Rectal smooth muscle tissue (tissue), 1 donor: ENCODE measurements around the gene NTRK2.

Source experiments
- H3K27ac ChIP-seq: one replicate; pipeline ENCODE4 v1.7.0; 2013; ENCODE audit warnings: low read depth, low read length, inconsistent platforms
- H3K27me3 ChIP-seq: one replicate; pipeline ENCODE4 v1.7.0; 2013; ENCODE audit warnings: low read length; ENCODE audit not compliant: control insufficient read depth, insufficient read depth
- H3K36me3 ChIP-seq: one replicate; pipeline ENCODE4 v1.7.0; 2013; ENCODE audit warnings: low read length; ENCODE audit not compliant: control insufficient read depth, insufficient read depth
- H3K4me1 ChIP-seq: one replicate; pipeline ENCODE4 v1.7.0; 2013; ENCODE audit warnings: low read length; ENCODE audit not compliant: control insufficient read depth, insufficient read depth
- H3K4me3 ChIP-seq: one replicate; pipeline ENCODE4 v1.7.0; 2013; ENCODE audit warnings: low read length
- H3K9ac ChIP-seq: one replicate; pipeline ENCODE4 v1.7.0; 2013; ENCODE audit warnings: low read length

The NTRK2 gene

DNA sequence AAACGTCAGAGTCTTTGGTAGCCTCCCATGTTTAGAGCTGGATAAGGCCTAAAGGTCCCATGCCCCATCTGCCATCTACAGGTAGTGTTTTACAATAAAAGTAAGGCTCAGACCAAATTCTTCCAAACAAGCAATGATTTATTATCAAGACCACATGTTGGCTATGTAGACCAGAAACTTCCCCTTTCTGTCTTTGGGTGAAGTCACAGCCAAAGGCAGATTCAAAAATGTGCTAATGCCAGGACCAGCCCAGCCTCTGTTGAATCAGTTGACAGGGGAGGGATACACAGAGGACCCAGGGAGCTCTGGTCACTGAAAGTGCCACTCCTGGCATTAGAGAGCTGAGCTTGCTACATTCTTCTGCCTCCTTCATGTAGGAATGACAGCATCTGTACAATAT, 360.8 kb downstream of the NTRK2 start:
- no peak overlapping the region for H3K9ac ChIP-seq
- no peaks in the 10 kb centered on the region for H3K4me1 ChIP-seq
- H3K27ac ChIP-seq: no peak overlapping the region
- no peaks in the 10 kb centered on the region for H3K27me3 ChIP-seq
- no peak overlapping the region for H3K4me3 ChIP-seq
- H3K36me3 ChIP-seq: no peaks in the 10 kb centered on the region

GRCh38 chr9:85036496-85036895, 367.0 kb downstream of the NTRK2 start:
- H3K4me3 ChIP-seq: no peak overlapping the region
- H3K9ac ChIP-seq: no peak overlapping the region
- no peaks in the 10 kb centered on the region for H3K27me3 ChIP-seq
- H3K4me1 ChIP-seq: no peaks in the 10 kb centered on the region
- no peaks in the 10 kb centered on the region for H3K36me3 ChIP-seq
- no peak overlapping the region for H3K27ac ChIP-seq

DNA sequence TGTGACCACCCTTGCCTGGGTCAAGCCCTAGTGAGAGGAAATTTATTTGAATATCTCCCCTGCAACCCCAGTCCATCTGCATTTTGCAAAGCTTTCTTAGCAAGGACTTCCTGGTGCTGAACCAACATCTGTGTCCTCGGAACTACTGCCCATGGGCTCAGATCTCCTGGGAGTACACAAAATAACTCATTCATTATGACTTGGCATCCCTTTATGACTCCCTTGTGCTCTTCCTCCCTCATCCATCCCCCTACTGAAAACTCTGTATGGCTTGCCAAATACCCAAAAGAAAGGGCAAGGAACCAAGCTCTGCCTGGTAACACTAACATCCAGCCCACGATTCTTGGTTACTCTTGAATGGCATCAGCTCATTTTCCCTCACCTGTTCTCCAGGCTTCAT, 368.5 kb downstream of the NTRK2 start:
- H3K27ac ChIP-seq: no peak overlapping the region
- no peaks in the 10 kb centered on the region for H3K4me1 ChIP-seq
- no peak overlapping the region for H3K4me3 ChIP-seq
- no peak overlapping the region for H3K9ac ChIP-seq
- no peaks in the 10 kb centered on the region for H3K36me3 ChIP-seq
- no peaks in the 10 kb centered on the region for H3K27me3 ChIP-seq

GRCh38 chr9:85038824-85039608, 369.5 kb downstream of the NTRK2 start:
- Histone ChIP-seq H3K4me1 (no peaks in the 10 kb centered on the region), H3K27ac (no peak overlapping the region), H3K4me3 (no peak overlapping the region), H3K9ac (no peak overlapping the region), H3K36me3 (no peaks in the 10 kb centered on the region), H3K27me3 (no peaks in the 10 kb centered on the region)

DNA sequence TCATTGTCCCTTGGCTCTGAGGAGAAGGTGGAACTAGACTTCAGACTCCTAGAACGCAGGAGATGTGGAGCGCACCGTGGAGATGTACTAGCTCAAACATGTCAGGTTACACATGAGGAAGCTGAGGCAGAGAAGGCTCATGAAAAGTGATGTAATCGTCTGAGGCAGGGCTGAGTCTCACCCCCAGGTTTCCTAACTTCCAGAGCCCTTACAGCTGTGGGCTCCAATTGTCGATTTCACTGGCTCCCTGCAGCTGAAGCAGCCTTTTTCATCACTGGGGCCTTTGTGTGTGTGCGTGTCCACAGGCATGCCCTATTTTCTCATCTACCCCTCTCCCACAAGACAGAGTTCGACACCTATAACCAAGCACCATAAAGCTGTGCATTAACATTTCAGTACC, 370.6 kb downstream of the NTRK2 start:
- H3K9ac ChIP-seq: no peak overlapping the region
- no peak overlapping the region for H3K27ac ChIP-seq
- H3K4me3 ChIP-seq: no peak overlapping the region
- no peaks in the 10 kb centered on the region for H3K36me3 ChIP-seq
- H3K27me3 ChIP-seq: no peaks in the 10 kb centered on the region
- no peaks in the 10 kb centered on the region for H3K4me1 ChIP-seq

- Histone ChIP-seq H3K27me3 (no peaks in the 10 kb centered on the region), H3K36me3 (no peaks in the 10 kb centered on the region), H3K9ac (no peak overlapping the region), H3K4me3 (no peak overlapping the region), H3K4me1 (no peaks in the 10 kb centered on the region), H3K27ac (no peak overlapping the region)
Observed at GRCh38 chr9:85040821-85041465, 371.4 kb downstream of the NTRK2 start.

DNA sequence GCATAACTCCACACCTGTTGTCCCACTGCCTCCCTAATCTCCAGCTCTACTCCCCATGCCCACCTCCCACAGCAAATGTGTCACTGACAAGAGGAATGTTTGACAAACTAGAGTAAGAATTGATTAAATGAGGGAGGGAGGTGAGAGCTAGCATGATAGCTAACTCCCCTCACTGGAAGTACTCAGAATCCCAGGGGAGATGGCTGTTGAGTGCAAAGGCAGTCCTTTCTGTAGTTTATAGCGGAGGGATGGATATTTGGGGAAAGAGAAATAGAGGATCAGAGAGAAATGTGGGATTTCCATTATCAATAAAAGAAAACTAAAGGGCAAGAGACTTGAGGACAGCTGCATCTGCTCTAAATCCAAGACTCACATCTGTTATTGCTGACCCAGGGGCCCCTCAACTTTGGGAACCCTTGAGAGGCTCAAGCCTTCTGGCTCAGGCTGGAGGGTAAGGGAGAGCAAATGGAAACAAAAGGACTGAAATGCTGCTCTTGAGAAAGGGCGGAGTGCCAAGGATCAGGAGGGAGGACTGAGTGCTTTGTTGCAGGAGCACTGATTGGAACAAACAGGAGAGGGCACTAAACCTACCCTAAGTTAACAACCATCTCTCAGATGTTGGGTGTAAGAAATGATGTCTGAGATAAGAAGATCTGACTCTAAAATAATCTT, 372.1 kb downstream of the NTRK2 start:
- no peak overlapping the region for H3K4me3 ChIP-seq
- no peak overlapping the region for H3K27ac ChIP-seq
- no peaks in the 10 kb centered on the region for H3K36me3 ChIP-seq
- H3K27me3 ChIP-seq: no peaks in the 10 kb centered on the region
- H3K9ac ChIP-seq: no peak overlapping the region
- H3K4me1 ChIP-seq: no peaks in the 10 kb centered on the region

- Histone ChIP-seq H3K27me3 (no peaks in the 10 kb centered on the region), H3K27ac (no peak overlapping the region), H3K4me1 (no peaks in the 10 kb centered on the region), H3K36me3 (no peaks in the 10 kb centered on the region), H3K4me3 (no peak overlapping the region), H3K9ac (no peak overlapping the region)
Observed at GRCh38 chr9:85042981-85043647, 373.6 kb downstream of the NTRK2 start.

- Histone ChIP-seq H3K4me3 (no peak overlapping the region), H3K9ac (no peak overlapping the region), H3K27ac (no peak overlapping the region), H3K36me3 (no peaks in the 10 kb centered on the region), H3K4me1 (no peaks in the 10 kb centered on the region), H3K27me3 (no peaks in the 10 kb centered on the region)
Observed at GRCh38 chr9:85045271-85045670, 375.7 kb downstream of the NTRK2 start.

GRCh38 chr9:85046475-85046874, 376.9 kb downstream of the NTRK2 start:
- no peak overlapping the region for H3K9ac ChIP-seq
- no peak overlapping the region for H3K4me3 ChIP-seq
- H3K4me1 ChIP-seq: no peaks in the 10 kb centered on the region
- no peak overlapping the region for H3K27ac ChIP-seq
- H3K27me3 ChIP-seq: no peaks in the 10 kb centered on the region
- H3K36me3 ChIP-seq: no peaks in the 10 kb centered on the region

- H3K4me3 ChIP-seq: no peak overlapping the region
- H3K27ac ChIP-seq: no peak overlapping the region
- no peak overlapping the region for H3K9ac ChIP-seq
- no peaks in the 10 kb centered on the region for H3K36me3 ChIP-seq
- H3K27me3 ChIP-seq: no peaks in the 10 kb centered on the region
- H3K4me1 ChIP-seq: no peaks in the 10 kb centered on the region
Observed at GRCh38 chr9:85053206-85053786, 383.8 kb downstream of the NTRK2 start.

GRCh38 chr9:85054017-85054416, 384.5 kb downstream of the NTRK2 start:
- H3K4me3 ChIP-seq: no peak overlapping the region
- no peak overlapping the region for H3K9ac ChIP-seq
- no peaks in the 10 kb centered on the region for H3K36me3 ChIP-seq
- H3K27ac ChIP-seq: no peak overlapping the region
- no peaks in the 10 kb centered on the region for H3K4me1 ChIP-seq
- no peaks in the 10 kb centered on the region for H3K27me3 ChIP-seq
